ENCODE measurements around the gene MAG.

The MAG gene

DNA sequence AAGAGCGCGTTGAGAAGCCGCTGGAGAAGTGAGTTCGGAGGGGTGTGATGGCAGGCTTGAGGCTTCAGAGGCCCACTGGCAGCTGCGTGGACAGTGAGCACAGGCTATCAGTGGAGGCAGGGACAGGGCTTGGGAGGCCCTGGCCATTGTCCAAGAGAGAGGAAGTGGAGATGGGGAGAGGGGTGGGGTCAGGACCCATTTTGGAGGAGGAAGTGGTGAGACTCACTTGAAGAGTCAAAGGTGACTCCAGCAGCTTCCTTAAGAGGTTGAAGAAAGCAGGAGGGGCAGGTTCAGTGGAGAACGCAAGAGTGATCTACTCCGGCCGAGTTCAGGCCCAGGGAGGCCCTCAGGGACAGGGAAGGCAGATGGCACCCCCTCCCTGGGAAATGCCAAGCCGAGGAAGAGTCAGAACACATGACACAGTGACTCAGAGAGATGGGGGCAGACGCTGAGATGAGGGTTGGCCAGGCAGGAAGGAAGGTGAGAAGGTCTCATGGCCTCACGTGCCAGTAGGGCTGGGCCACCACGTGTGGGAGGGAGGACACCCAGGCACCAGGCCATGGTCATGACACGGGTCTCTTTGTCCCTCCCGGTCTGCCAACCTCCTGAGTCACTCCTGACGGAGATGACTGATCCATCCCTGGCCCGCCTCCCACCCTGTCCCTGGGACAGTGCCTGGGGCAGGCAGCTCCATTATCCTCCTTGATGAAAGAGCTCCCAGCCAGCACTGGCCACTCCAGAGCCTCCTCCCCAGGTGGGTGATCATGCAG, 26.9 kb downstream of the MAG start:
- no peak for DNase-seq (ENCODE audit: low read depth in 2 of 2)

DNA sequence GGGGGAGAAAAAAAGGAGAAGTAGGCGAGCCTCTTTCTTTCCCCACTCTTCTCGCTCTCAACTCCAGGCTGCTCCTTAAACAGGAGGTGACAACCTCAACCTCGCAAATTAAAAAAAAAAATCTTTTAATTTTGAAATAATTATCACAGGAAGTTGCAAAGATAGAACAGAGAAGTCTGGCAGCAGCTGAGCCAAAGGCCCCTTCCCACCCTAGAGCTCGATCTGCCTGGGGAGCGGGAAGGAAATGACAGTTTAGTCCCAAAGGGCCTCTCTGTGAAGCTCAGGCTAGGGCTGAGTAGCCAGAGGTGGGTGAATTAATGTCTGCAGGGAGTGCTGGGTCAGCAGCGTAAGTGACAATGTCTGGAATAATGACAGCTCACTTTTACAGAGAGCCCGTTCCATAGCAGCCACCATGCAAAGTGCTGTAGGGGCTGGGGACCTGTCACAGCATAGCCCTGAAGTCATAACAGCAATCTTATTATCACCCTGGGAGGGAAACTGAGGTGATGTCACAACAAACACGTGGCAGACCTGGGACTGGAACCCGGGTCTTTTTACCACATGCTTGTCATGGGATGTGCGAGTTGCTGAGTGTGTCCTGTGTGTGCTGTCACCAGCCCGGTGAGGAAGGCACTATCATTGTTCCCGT, 28.2 kb downstream of the MAG start:
- no peak for DNase-seq (ENCODE audit: low read depth in 2 of 2)

DNA sequence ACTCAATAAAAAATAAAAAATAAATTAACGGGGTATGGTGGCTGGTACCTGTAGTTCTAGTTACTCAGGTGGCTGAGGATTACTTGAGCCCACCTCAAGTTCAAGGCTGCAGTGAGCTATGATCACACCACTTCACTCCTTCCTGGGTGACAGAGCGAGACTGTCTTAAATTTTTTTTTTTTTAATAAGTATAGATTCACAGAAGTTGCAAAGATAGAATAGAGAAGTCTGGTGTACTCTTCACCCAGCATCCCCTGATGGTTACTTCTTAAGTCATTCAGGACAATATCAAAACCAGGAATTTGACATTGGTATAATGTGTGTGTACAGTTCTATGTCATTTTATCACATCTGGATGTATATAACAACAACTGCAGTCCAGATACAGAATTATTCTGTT, 29.3 kb downstream of the MAG start:
- no peak for DNase-seq (ENCODE audit: low read depth in 2 of 2)

DNA sequence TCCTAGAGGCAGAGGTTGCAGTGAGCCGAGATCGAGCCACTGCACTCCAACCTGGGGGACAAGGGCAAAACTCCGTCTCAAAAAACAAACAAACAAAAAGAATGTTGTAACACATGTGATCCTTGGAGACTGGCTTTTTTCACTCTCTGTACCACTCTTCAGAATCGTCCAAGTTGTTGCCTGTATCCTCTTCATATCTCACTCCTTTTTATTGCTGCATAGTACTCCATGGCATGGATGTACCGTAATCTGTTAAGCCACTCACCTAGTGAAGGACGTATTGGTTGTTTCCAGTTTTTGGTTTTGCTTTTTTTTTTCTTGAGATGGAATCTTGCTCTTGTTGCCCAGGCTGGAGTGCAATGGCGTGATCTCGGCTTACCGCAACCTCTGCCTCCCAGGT, 30.1 kb downstream of the MAG start:
- DNase-seq (ENCODE audit: low read depth in 2 of 2): no peak

DNA sequence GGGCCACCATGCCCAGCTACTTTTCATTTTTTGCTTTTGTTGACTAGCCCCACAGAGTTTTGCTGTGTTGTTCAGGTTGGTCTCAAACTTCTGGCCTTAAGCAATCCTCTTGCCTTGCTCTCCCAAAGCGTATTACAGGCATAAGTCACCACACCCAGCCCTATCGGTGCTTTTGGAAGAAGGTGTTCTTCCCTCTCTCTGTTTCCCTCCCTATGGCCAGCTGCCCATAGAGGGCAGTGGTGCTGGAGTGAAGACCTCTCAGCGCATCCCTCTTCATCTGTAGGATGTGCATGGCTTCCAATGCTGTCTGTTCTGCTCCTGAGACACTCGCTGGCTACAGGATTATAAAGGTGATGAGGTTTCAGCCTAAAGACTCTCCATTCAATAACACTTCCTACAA, 35.7 kb downstream of the MAG start:
- DNase-seq (ENCODE audit: low read depth in 2 of 2): no peak

DNA sequence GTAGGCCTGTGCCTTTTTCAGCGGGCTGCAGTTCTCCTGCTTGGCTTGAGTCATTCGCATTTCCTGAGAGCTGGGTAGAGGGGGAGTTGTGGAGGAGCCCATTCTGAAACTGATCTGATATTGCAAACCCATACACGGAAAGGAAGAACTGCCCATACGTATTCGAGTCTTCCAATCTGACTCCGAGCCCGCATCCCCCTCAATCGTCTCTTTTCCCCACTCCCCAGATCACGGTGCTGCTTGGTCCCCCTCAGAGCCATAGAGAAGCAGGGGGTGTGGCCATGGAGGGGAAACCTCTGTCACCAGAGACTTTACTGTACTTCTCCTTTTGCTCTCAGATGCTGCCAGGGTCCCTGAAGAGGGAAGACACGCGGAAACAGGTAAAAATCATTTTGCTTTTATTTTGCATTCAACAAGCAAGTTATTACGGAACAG, 36.9 kb downstream of the MAG start, which contains the start of gene CD22:
Gene CD22, plus strand, starts transcription at position 337 of the 435 bp plus-strand sequence. CDS start 2,854 bp downstream, outside the sequence.
- no peak for DNase-seq (ENCODE audit: low read depth in 2 of 2)

DNA sequence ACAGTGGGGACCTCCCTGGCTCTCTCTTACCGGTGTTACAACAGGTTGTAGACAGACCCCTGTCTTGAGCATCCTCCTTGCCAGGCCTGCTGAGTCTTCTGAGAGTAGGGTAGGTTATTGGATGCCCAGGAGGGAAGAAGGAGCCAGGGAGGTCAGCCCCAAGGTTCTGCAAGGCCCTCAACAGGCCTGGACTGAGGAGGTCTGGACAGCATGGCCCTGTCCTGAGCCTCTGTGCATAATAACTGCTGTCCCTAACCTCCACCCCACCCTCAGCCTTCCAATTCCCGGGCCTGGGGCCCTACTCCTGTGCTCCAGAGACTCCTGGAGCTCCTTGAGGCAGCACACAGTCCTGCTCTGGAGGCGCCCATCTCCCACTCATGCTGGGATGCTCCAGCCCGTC, 37.4 kb downstream of the MAG start:
- DNase-seq (ENCODE audit: low read depth in 2 of 2): no peak

DNA sequence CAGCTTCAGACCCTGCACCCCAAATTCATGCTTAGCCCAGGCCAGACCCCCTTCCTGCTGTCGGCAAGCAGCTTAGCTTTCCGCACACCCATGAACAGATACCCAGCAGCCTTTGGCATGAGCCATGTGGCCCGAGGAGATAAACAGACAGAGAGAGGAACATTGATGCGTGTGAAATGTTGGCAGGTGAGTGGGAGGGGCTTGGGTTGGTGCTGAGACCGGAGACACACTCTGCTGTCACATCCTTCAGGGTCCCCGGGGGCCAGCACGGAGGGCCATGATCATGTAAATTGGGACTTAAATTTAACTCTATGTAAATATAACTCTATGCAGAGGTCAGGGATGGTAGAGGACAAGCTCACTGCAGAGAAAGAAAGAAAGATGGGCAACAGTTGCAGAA, 38.5 kb downstream of the MAG start:
- no peak for DNase-seq (ENCODE audit: low read depth in 2 of 2)

DNA sequence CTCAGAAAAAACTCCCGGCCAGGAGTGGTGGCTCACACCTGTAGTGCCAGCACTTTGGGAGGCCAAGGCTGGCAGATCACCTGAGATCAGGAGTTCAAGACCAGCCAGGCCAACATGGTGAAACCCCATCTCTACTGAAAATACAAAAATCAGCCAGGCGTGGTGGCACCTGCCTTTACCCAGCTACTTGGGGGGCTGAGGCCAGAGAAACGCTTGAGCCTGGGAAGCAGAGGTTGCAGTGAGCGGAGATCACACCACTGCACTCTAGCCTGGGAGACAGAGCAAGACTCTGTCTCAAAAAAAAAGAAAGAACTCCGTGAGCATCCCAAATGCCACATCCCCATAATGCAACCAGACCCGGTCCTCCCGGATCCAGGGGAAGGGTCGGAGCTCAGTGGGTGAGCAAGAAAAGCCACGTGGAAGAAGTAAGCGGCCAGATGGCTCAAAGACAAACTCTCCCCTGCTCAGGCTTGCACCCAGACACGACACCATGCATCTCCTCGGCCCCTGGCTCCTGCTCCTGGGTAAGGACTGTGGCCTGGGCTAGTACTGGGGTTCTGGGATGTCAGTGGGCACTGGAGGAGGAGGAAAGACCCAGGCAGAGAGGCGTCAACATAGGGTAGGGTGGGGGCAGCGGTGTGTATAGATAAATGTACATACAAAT, 39.7 kb downstream of the MAG start:
- no peak for DNase-seq (ENCODE audit: low read depth in 2 of 2)

DNA sequence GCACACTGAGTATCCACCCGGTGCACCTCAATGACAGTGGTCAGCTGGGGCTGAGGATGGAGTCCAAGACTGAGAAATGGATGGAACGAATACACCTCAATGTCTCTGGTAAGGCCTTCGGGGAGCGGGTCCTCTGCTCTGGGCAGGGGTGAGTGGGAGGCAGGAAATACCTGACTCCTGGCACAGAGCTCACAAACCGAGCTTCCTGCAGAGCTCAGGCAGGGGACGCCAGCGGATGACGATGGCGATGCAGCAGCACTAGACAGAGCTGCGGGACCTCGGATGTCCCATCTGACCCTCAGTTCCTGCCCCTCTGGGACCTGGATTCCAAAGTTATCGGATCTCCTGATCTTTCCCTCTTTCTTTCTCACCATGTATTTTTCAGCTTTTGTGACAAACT, 40.9 kb downstream of the MAG start:
- DNase-seq (ENCODE audit: low read depth in 2 of 2): no peak

DNA sequence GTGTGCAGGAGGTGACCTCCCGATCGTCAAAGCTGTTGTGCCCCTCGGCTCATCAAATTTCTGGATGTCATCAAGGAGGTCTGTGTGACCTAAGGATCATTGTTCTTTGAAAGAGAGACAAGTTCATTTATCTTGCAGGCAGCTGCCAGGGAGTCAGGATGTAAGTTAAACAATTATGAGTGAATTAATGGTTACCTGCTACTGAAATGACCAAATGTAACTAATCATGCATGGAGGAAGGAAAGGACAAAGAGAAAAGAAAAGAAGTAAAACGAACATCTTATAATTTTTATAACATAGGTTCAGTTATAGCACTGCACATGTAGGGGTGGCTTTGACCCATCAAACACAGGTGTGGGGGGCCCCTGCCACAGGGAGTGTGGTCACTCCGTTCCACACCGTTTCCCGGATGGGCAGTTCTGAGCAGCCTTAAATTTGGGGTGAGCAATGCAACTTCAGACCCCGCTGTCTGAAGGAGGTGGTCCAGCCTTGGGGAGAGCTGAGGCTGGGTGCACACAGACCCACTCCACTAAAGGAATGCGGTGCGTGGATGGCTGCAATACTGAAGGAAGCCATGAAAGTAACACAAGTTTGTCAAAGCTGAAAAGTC, 42.3 kb downstream of the MAG start:
- DNase-seq (ENCODE audit: low read depth in 2 of 2): no peak

DNA sequence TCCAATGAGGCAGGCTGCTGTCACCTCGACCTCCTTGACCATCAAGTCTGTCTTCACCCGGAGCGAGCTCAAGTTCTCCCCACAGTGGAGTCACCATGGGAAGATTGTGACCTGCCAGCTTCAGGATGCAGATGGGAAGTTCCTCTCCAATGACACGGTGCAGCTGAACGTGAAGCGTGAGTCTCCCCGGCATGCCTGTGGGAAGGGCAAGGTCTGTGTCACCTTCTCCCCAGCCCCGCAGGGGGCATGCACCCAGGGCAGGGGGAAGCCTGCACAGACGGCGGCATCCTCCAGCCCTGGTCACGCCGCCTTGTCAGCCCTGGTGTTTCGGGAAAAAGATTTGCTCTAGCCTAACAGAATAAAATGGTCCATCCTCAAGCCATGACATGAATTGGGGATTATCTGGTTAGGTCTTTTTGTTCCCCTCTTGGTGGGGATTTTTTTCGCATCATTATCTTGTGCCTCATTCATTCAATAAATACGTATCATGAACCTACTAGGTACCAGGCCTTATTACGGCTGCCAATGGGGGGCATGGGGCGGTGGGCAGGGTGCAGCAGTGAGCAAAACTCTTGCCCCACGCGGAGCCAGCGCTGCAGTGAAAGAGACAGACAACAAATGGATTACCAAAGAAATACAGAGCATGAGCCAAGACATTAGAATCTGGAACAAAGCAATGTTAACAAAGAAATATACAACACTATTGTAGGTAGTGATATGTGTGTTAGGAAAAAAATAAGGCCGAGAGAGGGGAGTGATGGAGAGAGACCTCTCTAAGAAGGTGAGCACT, 44.4 kb downstream of the MAG start:
- no peak for DNase-seq (ENCODE audit: low read depth in 2 of 2)

DNA sequence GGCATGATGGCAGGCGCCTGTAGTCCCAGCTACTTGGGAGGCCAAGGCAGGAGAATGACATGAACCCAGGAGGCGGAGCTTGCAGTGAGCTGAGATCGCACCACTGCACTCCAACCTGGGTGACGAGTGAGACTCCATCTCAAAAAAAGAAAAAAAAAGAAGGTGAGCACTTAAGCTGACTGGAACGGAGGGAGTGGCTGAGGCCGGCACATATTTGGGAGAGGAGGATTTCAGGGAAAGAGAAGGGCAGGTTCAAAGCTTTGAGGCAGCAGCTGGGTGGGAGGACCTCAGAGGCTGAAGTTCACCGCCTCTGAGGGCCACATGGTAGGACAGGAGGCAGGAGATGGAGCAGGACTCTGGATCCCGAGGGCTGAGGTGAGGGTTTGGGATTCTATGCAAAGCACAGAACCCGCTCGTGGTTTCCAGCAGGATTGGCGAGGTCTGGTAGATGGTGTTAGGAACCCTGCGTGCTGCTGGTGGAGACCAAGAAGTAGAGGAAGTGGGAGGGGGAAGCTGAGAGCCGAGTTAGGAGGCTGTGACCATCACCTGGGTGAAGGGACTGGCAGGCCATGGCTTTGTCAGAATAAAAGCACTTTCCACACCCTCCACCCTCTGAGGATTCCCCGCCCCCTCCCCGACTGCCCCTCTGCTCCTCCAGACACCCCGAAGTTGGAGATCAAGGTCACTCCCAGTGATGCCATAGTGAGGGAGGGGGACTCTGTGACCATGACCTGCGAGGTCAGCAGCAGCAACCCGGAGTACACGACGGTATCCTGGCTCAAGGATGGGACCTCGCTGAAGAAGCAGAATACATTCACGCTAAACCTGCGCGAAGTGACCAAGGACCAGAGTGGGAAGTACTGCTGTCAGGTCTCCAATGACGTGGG, 45.4 kb downstream of the MAG start:
- DNase-seq (ENCODE audit: low read depth in 2 of 2): no peak

DNA sequence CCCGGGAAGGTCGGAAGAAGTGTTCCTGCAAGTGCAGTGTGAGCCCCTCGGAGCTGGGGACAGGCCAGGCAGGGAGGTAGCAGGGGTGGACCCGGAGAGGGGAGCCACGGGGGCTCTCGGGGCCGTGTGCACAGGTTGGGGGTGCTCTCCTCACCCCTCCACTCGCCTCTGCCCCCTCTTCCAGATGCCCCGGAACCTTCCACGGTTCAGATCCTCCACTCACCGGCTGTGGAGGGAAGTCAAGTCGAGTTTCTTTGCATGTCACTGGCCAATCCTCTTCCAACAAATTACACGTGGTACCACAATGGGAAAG, 46.0 kb downstream of the MAG start:
- DNase-seq (ENCODE audit: low read depth in 2 of 2): no peak

DNA sequence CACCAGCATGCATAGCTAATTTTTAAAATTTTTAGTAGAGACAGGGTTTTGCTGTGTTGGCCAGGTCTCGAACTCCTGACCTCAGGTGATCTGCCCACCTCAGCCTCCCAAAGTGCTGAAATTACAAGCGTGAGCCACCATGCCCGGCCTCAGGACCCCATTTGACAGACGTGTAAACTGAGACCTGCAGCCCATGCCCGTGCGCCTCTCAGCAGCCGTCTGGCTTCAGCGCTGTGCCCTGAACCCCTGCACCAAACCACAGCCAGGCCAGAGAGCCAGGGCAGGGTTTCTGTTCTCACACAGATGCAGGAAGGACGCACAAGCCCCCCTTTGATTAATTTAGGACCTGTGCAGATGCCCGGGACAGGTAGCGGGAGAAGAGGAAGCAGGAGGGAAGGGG, 48.5 kb downstream of the MAG start:
- DNase-seq (ENCODE audit: low read depth in 2 of 2): no peak

DNA sequence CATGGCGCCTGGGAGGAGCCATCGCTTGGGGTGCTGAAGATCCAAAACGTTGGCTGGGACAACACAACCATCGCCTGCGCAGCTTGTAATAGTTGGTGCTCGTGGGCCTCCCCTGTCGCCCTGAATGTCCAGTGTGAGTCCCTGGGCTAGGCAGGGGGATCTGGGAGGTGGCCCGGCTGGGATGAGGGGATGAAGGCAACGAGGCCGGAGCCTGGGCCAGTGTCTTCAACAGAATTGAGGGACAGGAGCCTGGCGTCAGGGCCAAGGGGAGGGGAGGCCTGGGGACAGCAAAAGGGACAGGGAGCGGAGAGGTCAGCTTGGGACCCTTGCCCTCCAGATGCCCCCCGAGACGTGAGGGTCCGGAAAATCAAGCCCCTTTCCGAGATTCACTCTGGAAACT, 49.0 kb downstream of the MAG start:
- DNase-seq (ENCODE audit: low read depth in 2 of 2): no peak

DNA sequence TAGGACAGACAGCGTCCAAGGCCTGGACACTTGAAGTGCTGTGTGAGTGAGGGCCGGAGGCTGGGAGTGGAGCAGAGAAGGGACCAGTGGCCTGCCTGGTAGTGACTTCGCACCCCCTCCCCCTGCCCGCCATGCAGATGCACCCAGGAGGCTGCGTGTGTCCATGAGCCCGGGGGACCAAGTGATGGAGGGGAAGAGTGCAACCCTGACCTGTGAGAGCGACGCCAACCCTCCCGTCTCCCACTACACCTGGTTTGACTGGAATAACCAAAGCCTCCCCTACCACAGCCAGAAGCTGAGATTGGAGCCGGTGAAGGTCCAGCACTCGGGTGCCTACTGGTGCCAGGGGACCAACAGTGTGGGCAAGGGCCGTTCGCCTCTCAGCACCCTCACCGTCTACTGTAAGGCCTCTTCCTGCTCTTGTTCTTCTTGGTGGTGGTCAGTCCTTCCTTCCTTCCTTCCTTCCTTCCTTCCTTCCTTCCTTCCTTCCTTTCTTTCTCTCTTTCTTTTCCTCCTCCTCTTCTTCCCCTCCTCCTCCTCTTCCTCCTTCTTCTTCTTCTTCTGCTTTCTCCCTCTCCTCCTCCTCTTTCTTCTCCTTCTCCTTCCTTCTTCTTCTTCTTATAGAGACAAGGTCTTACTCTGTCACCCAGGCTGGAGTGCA, 49.7 kb downstream of the MAG start:
- DNase-seq (ENCODE audit: low read depth in 2 of 2): no peak

DNA sequence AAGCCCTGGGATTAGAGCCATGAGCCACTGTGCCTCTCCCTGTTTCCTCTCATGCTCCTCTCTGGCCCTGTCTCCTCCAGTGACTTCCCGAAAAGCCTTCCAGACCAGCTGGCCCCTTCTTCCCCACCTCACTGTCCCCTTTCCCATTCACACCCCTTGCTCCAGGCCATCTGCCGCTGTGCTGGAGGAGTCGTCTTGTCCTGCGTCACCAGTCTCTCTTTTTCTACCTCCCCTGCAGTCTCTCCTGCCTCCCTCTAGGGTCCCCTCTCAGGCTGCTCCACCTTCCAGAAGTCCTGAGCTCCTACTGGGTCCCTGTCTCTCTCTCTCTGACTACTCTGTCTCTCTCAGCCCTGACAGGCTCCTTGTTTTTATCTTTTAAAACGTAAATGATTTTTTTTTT, 50.5 kb downstream of the MAG start:
- no peak for DNase-seq (ENCODE audit: low read depth in 2 of 2)

DNA sequence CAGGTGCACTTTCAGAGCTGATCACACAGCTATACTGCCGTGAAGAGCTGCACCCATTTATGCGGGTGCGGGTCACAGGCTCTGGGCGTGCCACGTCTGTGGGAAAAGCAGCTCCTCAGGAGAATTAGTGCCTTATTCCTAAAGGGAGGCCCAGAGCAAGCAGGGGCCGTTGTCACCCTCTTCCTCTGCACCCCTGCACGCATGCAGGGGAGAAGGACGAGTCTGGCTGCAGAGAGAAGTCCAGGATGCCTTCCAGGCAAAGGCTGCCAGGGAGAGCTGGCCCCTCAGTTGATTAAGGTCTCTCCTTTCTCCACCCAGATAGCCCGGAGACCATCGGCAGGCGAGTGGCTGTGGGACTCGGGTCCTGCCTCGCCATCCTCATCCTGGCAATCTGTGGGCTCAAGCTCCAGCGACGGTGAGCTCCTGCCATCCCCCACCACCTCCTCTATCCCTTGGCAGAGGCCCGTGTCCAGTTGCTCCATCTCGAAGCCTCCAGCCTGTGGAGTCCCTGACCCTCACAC, 52.6 kb downstream of the MAG start:
- no peak for DNase-seq (ENCODE audit: low read depth in 2 of 2)

DNA sequence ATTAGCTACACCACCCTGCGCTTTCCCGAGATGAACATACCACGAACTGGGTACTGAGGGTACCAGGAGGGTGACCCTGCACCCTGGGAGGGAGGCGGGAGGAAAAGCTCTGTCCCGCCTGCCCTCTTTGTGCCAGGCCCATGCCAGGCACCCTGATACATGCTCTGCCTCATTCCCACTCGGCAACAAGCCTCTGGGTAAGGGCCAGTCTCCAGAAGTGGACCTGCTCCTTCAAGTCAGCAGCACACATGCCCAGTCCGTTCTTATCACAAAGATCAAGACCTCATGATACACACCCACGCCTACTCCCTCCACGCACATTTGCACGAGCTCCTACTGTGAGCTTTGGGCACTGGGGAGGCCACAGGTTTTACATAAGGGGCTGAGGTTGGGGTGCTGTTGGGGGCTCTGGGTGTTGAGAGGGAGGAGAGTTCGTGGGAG, 53.7 kb downstream of the MAG start:
- DNase-seq (ENCODE audit: low read depth in 2 of 2): no peak

Measured in stimulated activated CD4-positive, alpha-beta T cell treated with anti-CD3 and anti-CD28 coated beads, Interleukin-12 subunit alpha, Interleukin-12 subunit beta, amount 100 ng/mL, for 24 hours (primary cell).